ENCODE measurements around the gene SLC15A5. TPM values are rescaled to one million over a fixed set of nuclear protein-coding genes. Genes with fewer than 3 reads are reported as not detected.

The SLC15A5 gene
- total RNA-seq, 1 donor from 2014 or later = not detected

DNA sequence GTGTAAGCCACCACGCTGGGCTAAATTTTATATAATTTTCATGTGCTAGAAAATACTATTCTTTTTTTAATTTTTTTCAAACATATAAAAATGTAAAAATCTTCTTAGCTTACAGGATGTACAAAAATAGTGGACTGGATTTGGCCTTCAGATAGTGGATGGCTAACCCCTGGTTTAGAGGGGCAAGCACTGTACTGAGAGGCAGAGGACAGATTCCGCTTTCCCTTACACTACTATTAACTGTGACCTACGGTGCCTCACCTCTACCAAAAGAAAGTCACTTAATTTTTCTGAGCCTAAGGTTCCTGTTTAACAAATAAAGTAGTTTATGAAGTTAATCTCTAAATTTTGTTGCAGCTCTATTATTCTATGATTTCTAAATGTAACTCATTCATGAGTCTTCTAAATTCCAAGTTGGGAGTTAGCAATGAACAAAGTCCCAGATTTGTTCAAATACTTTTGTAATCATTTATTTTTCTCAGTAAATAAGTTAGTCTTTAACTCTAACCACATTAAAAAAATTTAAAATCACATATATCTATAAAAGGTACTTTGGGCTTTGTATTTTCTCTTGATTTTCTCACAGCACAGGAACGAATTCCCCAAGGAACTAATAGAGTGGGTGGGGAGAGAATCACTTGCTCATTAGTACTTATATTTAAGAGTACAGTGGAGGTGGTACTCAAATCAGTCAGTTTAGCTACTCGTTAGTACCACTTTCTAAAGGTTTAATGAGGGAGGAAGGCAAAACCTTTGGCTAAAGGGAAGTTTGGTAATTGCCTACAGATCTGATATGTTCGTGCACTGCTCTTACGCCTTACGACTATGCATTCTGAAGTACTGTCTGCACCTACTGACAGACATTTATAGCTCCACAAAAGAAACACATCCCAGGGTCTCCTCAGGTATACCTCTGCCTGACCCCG is 33.7 kb downstream of the SLC15A5 start:
- intact Hi-C loops (cut with DNase I) = no loop called here
- no peaks in the 10 kb centered on the region for H3K36me3 ChIP-seq
- DNase-seq = no peak
- no peak for ATAC-seq
- no peaks in the 10 kb centered on the region for H3K4me1 ChIP-seq
- no peaks in the 10 kb centered on the region for H3K9me3 ChIP-seq
- H3K27ac ChIP-seq = no peak overlapping the region
- no peak for TF ChIP-seq CTCF (IDR thresholded peaks at IDR 0.05)
- H3K4me3 ChIP-seq = no peak overlapping the region
- H3K27me3 ChIP-seq (ENCODE audit: low read depth) = no peaks in the 10 kb centered on the region

- ATAC-seq (no peak), DNase-seq (no peak)
- intact Hi-C loops (cut with DNase I) = no loop called here
- Histone ChIP-seq H3K27ac (no peak overlapping the region), H3K27me3 (ENCODE audit: low read depth) (no peaks in the 10 kb centered on the region), H3K9me3 (no peaks in the 10 kb centered on the region), H3K4me1 (no peaks in the 10 kb centered on the region), H3K4me3 (no peak overlapping the region), H3K36me3 (no peaks in the 10 kb centered on the region)
- TF ChIP-seq CTCF (IDR thresholded peaks at IDR 0.05) = no peak
These were observed 36.1 kb downstream of the SLC15A5 start for GRCh38 chr12:16241346-16241745.

DNA sequence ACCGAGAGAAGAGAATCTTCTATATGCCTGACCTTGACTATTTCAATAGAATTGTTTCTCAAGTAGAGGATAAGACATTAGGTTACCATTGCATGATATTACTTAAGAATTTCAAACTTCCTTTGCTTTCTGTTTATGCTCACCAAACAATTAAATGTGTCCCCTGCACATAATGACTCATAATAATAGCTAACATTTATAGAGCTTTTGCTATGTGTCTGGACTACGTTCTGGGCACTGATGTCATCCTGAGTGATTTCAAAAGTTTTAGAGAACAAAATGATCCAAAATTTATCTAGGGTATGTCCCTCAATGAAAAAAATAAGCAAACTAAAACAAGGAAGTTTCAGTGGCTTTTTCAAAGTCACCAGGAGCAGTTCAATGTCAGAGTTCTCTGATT is 38.8 kb downstream of the SLC15A5 start:
- no peaks in the 10 kb centered on the region for H3K27me3 ChIP-seq (ENCODE audit: low read depth)
- no peak for ATAC-seq
- intact Hi-C loops (cut with DNase I) = no loop called here

DNA sequence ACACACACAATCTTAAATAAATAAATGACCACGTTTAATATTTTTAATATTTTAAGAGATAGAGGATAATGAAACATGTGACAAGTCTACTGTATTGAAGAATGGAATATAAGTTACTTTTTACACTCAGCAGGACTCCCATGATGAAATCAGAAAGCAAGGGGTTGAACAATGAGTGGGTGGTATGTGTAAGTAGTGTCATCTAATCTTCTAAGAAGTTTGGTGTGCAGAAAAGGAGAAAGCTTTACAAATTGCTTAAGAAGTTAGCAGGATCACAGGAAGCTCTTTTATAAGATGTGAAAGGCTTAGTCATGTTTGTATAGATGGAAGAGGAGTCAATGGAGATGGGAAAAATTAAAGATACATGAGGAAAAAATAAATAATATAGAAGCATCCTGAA is 47.8 kb downstream of the SLC15A5 start:
- TF ChIP-seq CTCF (IDR thresholded peaks at IDR 0.05) = no peak
- no peaks in the 10 kb centered on the region for H3K27me3 ChIP-seq (ENCODE audit: low read depth)
- ATAC-seq (no peak), DNase-seq (no peak)
- peaks cover 6% of the 10 kb centered on the region for H3K9me3 ChIP-seq
- no peak overlapping the region for H3K4me3 ChIP-seq
- no peak overlapping the region for H3K27ac ChIP-seq
- intact Hi-C loops (cut with DNase I) = no loop called here
- no peaks in the 10 kb centered on the region for H3K36me3 ChIP-seq
- no peaks in the 10 kb centered on the region for H3K4me1 ChIP-seq

More for the DNA sequence above, 38.8 kb downstream of the SLC15A5 start:
- no peaks in the 10 kb centered on the region for H3K4me1 ChIP-seq
- H3K36me3 ChIP-seq = no peaks in the 10 kb centered on the region
- no peak for DNase-seq
- no peak overlapping the region for H3K27ac ChIP-seq
- no peak overlapping the region for H3K4me3 ChIP-seq
- no peaks in the 10 kb centered on the region for H3K9me3 ChIP-seq
- no peak for TF ChIP-seq CTCF (IDR thresholded peaks at IDR 0.05)

DNA sequence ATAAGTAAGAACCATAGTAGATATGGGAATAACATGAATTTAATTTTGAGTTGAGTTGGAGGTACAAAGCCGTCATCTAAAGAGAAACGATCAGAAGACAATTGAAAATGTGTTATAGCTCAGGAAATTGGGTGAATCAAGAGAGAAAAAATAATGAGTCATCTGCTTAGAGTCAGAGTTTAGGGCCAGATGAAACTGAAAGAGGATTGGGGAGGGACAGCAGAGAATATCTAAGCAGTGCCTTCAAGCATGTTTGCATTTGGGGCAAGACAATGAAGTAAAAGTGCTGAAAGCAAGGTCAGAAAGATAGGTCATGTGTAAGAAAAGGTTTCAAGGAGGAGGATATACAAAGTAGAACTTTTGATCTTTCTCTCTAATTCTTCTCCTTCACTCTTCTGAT is 49.4 kb downstream of the SLC15A5 start:
- TF ChIP-seq CTCF (IDR thresholded peaks at IDR 0.05) = no peak
- Histone ChIP-seq H3K4me3 (no peak overlapping the region), H3K27ac (no peak overlapping the region), H3K36me3 (no peaks in the 10 kb centered on the region), H3K4me1 (no peaks in the 10 kb centered on the region), H3K27me3 (ENCODE audit: low read depth) (no peaks in the 10 kb centered on the region), H3K9me3 (peaks cover 6% of the 10 kb centered on the region)
- ATAC-seq = no peak
- intact Hi-C loops (cut with DNase I) = no loop called here
- DNase-seq = no peak
